SIG-M5 treated with dmso at 0.1 percent for 504 hours (cell line): ENCODE data around the gene CCDC102A.
"Not testable (repeated sequence)": the region's sequence is repeated elsewhere in the genome, so short reads cannot be mapped to it uniquely, and the experiment has no call there.

ENCODE experiments used
- DNase-seq: peaks from one replicate; lab custom pipeline; 2025; ENCODE audit not compliant: unreplicated experiment; lab: John Stamatoyannopoulos, UW

CCDC102A gene

DNA sequence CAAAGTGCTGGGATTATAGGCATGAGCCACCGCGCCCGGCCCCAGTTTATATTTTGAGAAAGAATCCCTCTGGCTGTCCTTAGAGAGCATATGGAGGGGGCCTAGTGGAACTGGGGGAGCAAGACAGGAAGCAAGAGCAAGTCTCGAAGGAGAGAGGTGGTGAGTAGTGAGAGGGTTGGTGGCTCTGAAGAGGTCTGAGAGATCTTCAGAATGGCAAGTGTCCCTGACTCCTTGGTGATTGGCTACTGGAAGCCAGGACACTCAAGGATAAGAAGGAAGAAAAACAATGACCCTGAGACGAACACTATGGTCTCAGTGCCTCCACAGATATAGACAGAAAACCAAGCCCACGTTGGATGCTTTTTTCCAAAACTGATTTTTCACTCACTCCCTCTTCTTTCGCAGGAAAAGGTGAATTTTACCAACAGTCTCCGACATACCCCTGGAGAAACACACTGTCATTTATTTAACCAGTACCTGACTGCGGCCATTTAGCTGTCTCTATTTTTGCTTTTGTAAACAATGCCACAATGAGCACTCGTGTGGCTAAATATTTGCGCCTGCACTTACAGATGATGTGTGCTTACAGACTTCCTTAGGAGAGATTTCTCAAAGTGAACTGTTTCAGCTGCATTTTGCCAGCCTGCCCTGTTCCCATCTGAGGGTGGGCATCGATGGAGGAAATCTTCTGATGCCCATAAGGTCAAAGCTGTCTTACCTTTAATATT, 34.2 kb downstream of the CCDC102A start:
- no peak for DNase-seq

DNA sequence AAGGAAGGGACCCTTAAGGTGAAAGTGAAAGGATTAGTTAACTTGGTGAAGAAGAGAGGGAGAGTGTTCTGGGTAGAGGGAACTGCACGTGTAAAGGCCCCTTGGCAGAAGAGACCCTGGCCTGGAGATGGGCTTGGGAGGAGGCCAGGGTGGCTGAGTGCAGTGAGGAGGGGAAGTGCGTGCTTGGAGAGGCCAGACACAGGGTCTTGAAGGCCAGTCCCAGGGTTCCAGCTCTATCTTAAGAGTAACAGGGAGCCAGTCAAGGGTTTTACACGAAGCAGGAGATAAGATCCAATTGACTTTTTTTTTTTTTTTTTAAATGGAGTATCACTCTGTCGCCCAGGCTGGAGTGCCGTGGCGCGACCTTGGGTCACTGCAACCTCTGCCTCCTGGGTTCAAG, 34.9 kb downstream of the CCDC102A start:
- no peak for DNase-seq

DNA sequence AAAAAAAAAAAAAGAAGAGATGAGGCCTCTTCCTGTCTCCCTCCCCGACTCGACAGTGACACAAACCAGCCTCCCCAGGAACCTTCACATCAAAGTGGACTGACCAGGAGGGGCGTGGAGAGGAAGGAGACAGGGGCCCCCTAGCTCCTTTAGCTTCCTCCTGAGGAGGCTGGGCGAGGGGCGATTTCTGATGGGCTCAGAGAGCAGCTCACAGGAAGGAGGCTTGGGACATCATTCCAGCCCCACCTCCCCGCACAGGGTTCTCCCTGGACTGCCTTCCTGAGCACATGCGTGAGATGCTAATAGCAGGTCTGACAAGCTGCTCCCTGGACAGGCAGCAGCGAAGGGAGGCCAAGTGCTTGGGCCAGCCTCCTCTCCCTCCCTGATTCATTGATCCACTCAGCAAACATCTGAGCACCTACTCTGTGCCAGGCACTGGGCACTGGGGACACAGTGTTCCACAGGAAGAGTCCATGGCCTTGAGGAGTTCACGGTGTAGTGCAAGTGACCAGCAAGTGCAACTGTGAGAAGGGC, 35.7 kb downstream of the CCDC102A start:
- no peak for DNase-seq

DNA sequence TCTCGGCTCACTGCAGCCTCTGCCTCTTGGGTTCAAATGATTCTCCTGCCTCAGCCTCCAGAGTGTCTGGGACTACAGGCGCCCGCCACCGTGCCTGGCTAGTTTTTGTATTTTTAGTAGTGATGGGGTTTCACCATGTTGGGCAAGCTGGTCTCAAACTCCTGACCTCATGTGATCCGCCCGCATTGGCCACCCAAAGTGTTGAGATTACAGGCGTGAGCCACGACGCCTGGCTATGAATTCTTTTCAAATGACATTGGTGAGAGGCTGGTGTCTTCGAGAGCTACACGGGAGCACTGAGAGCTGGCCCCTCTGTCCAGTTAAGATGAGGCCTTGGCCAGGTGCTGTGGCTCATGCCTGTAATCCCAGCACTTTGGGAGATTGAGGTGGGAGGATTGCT, 36.4 kb downstream of the CCDC102A start:
- DNase-seq, result not testable (repeated sequence)

DNA sequence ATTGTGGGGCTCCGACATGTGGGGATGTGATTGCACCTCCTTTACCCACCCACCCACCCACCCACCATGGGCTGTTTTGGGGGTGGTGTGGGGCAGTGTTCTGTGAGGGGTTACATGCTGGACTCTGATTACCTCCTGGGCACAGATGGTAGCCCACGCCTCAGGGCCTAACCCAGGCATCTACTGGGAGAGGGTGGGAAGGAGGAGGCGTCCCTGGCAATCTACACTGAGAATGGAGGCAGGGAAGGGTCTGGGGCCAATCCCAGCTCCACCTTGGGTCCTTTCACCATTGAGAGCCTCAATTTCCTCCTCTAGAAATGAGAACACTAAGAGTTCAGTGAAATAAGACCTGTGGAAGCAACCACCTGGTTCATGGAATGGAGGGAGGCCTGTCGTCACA, 38.3 kb downstream of the CCDC102A start:
- DNase-seq, result no peak

DNA sequence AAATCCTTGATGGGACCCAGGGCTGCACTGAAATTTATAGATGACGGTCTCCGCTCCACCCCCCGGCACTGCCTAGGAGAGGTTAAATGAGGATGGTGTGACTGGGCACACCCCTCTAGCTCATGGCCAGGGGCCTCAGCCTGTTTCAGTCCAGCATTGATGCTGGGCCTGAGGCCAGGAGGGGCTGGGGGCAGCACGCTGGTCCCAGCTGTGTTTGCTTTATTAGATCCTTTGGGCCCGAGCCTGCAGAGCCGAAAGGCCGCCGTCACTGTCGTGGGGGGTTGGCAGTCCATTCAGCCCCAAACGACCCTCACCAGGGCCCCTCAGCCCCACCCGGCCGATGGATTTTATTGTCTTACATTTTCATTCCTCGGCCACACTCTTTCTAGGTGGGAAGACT, 39.2 kb downstream of the CCDC102A start:
- DNase-seq, result no peak

DNA sequence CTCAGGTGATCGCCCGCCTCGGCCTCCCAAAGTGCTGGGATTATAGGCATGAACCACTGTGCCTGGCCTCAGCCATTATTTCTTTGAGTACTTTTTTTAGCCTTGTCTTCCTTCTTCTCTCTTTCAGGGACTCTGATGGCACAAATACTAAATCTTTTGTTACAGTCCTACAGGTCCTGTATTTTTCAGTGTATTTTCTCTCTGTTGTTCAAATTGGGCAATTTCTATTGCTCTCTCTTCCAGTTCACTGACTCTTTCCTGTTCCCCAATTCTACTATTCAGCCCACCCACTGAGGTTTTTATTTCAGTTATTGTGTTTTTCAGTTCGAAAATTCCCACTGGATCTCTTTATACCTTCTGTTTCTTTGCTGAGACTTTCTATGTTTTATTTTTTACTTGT, 42.6 kb downstream of the CCDC102A start:
- no peak for DNase-seq

DNA sequence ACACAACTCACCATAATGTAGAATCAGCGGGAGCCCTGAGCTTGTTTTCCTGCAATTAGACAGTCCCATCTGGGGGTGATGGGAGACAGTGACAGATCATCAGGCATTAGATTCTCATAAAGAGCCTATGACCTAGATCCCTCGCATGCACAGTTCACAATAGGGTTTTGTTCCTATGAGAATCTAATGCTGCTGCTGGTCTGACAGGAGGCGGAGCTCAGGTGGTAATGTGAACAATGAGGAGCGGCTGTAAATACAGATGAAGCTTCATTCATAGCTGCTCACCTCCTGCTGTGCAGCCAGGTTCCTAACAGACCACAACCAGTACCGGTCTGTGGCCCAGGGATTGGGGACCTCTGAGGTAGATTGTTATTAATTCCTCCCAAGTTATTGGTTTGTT, 47.1 kb downstream of the CCDC102A start:
- DNase-seq, result no peak

DNA sequence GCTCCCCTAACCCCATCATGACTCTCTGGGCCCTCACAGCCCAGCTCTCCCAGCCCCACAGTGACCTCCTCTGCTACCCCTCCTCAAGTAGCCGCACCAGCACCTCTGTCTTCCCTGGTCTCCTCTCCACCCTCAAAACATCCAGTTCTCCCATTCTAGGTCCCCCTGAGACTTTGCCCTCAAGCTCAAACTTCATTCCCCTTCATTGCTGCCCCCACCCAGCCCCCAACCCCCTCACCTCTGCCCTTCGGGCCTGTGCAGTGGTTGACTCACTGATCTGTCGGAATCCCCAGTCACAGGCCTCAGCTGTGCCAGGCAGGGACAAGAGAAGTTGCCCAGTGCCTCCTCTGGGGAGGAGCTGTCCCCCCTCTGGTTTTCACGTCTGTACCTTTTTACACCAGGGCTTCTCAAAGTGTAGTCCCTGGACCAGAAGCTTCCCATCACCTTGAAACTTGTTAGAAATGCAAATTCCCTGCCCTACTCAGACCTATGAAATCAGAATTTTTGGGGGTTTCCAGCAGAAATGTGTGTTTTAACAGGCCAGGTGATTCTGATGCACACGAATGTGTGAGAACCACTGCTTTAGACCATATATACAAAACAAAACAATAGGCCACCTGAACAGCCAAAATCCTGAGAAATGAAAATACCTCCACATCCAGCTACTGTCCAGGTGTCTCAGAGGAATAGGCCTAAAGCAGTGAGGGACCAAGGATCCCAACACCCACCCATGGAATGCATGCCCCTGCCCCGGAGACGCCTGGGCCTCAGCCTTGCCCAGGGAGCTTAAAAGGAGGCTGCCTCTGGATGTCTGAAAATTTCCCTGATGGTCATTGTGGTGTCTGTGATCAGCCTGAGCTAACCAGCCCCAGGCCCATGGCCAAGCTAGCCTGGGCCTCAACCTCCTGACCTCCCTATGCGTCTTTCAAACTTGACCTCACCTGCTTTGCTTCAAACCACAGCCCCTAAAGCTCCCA, 49.2 kb downstream of the CCDC102A start:
- DNase-seq, result no peak

DNA sequence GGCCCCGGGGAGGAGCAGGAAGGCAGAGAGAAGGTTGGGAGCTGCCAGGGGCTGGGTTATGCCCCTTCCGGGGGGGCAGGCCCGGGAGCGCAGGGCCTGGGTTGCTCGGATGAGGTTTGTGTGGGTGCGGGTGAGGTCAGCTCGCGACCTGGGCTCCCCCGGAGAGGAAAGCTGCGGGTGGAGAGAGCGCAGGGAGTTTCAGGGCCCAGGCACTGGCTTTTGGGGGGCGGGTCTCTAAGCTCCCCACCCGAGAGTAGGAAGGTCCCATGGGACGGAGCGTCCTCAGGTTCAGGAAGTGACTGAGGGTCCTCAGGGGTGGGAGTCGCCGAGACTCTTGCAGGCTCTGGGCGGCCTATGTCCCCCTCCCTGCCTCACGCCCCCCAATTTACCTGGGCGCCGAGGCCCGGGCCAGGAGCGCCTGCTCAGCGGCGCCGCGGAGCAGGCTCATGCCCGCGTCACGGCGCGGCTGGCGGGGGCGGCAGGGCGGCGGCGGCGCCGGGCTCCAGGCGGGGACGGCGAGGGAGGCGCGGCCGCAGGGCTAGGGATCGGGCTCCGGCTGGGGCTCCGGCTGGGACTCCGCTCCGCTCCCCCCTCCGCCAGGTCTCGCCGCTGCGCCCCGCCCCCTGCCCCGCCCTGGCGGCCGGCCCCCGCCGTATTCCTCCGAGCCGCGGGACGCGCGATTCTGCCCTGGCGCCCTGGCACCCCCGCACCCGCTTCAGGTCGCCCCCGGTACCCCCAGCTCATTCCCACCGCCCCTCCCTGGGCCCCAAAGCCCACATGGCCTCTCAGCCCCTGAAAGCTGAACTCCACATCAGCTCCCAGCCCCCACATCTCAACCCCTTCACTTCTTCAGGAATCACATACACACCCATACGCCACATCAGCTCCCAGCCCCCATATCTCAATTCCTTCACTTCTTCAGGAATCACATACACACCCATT, 50.2 kb downstream of the CCDC102A start, which contains the start of gene DOK4:
Gene DOK4, minus strand, starts transcription at position 578 of the 942 bp plus-strand sequence. CDS start 6,986 bp downstream, outside the sequence.
- peak; percentile 45 for DNase-seq

DNA sequence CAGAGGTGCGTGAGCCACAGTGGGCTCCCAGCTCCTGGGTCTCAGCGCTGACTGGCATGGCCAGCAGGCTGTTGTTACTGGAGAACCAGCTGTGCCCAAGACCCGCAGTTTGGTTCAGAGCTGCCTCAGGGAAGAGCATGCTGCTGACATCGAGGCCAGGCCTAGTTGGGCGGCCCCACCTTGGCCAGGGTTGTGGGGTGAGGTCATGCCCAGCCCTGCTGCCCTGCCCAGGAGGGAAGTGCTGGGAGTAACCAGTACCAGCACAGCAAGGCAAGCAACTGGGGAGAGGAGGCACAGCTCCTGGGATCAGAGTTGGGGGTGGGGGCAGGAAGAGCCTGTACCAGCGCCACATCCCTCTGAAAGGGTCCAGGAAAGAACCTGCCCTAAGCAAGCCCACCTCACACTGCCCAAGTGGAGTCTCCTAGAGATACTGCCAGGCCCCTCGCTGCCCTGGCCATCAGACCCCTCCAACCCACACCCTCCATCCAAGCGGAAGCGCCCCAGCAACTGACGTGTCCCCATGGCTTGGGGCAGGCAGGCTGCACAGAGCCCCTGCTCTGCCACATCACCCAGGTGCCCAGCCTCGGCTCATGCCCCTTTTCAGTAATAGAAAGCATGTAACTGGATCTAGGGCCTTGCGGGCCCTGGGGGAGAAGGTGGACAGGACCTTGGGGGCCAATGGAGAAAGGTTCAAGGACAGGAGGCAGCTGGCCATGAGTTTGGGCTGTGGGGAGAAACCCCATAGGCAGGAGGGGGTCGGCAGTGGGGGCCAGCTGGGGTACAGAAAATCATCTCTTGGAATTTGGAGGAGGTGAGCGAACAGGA, 51.1 kb downstream of the CCDC102A start:
- DNase-seq, result no peak

DNA sequence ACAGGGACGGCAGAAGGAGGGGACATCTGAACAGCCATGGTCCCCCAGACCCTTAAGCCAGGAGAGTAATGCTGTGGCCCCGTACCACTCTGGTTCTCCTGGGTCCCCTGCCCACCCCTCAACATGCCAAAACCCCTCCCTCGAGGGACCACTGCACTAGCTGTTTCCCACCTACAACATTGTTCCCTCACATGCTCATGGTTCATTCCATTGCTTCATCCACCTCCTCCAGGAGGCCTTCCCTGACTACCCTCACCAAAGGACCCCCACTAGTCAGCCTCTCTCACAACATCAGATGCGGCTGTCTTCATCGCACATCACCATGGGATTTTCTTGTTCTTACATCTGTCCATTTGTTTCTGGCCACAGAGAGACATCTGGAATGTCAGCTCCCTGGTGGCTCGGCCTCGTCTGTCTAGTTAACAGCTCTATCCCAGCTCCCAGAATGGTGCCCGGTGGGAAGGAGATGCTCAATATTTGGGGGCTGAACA, 51.8 kb downstream of the CCDC102A start:
- DNase-seq, result no peak

DNA sequence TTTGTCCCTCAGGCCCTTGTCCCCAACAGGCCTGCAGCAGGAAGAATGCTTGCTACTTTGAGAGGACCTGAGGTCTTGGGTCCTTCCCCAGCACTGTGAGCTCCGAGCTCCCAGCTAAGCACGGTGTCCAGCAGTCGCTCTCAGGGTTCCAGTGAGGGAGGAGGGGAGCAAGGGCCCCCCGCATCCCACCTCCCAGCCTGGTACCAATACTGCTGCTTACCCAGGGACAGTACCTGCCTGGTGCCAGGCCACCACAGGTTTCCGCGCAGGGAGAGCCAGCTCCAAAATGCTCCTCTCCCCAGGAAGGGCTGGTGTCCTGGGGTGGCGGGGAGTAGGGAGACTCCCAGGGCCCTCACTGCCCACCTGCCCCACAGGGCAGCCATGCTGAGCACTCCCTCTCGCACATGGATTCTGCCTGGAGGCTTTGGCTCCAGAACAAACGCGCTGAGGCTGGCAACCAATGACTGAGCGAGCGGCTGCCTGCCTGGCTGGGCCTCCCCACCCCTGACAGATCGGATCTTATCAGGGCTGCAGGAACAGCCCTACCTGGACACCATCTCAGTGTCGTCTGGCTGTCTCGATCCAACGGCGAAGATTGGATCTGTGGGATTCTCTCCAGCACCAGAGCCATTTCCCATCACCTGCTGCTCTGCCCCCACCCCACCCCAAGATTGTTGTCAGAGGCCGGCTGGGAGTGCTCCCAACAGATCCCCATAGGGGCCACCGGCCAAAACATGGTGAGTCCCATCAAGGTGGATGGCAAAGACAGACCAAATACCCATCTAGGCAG, 52.5 kb downstream of the CCDC102A start:
- DNase-seq, result no peak

DNA sequence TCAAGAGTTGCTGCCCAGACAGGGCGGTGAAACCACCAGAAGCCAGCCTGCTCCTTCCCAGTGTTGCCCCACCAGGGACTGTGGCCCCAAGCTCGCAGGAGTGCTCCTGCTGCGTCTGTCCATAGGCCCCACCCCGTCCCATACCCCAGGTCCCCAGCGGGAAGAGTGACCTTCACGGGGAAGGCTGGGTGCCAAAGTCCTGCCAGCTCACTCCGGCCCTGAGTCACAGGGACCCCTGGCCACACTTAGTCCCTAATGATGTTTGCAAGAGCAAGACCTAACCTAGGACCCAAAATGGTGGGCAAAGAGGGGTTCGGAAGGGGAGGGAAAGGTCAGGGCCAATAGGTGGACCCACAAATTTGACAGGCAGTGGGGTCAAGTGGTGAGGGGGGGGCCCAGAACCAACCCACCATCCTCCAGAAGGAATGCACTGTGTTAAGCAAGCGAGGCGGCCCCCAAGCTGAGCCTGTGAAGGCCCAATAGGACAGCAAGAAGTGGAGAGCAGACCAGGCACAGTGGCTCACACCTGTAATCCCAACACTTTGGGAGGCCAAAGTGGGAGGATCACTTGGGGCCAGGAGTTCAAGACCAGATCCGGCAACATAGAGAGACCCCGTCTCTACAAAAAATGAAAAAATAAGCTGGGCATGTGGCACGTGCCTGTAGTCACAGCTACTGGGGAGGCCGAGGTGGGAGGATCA, 53.4 kb downstream of the CCDC102A start:
- DNase-seq, result no peak

DNA sequence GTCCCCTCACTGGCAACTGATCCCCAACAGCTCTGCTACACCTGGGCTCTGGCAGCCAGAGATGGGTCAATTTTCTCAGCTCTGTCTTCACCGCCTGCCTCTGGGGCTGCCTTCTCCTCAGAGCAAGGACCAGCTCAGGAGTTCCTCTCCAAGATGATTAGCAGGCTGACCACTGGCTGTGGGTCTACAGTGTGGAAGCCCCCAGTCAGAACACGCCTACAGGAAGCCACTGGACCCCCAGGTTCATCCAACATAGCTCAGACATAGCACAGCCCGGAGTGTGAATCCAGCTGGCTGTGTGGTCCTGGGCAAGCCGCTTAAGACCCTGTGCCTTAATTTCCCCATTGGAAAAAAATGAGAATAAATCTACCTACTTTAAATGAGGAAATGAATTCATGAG, 55.0 kb downstream of the CCDC102A start:
- DNase-seq, result no peak

DNA sequence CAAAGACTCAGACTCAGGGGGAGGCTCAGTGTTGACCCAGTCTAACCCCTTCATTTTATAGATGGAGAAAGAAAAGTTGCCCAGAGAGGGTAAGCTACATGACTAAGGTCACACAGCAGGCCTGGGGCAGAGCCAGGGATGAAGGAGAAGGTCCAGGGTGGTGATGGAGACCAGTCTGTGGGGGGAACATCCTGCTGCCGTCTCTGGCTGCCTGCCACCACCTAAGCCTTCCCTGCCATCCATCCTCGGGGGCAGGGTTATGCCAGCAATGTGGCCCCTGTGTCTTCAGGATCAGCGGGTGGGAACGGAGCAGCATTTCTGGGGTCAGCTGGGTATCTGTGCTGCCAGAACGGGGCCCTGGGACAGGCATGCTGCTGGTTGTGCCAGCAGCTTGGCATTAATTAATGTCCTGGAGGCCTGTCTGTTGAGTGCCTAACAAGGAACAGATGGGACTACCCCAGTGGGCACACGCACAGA, 55.6 kb downstream of the CCDC102A start:
- DNase-seq, result no peak

DNA sequence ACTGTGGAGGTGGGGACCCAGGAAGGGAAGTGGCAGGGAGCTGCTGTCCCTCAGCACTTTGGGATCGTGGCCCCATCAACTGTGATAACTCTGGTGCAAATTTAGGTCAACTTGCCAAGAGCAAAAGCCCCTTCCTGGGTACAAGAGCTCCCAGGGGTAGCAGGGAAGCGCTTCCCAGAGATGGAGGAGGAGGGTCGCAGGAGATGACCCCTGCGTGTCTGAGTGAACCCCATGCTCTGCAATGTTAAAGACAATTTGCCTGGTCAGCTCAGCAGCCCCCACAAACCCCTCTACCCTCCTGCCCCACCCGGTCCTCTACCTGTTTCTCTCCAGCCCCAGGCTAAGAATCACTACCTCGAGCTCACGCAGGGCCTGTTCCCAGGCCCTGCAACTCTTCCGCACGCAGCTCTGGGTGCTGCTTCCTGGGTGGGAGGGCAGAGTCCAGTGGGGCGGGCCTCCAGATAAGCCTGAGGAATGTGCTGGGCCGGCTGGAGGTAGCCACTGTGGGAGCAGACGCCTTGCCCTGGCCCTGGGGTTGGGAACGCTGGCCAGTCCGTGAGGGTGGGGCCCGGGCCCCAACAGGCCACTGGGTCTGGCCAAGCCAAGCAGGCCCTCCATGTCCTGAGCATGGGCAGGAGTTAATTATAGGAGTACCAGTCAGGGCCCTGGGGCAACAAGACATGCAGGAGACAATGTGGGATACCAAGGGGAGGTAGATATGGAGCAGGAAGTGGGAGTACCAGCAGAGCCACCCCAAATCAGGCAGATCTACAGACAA, 56.2 kb downstream of the CCDC102A start:
- no peak for DNase-seq
